HEK293 (cell line): ENCODE results near the gene COL6A1.
"Not testable (repeated sequence)": the region's sequence is repeated elsewhere in the genome, so short reads cannot be mapped to it uniquely, and the experiment has no call there.

Experiments
- CTCF ChIA-PET: fragments of 350-600 bp; formaldehyde crosslinking; extraction: SDS; loops from one replicate; lab custom pipeline; 2021; ENCODE audit warnings: antibody characterized with exemption; lab: Yijun Ruan, JAX
- POLR2A ChIA-PET: fragments of 300-600 bp; formaldehyde crosslinking; extraction: SDS; loops from one replicate; lab custom pipeline; 2020; ENCODE audit warnings: antibody characterized with exemption, inconsistent platforms; lab: Yijun Ruan, JAX
- H3K27ac ChIP-seq: fragments of 200-500 bp; sonication (Bioruptor generic); 2 replicates; pipeline ENCODE4 v1.5.1; 2014; ENCODE audit warnings: low read depth, low read length, control low read depth, inconsistent platforms; ENCODE audit errors: extremely low read depth
- H3K36me3 ChIP-seq, 2 experiments: fragments of 200-500 bp in 1 of 2; sonication (Bioruptor generic) in 1 of 2; 1 replicate in 1 of 2; 2 replicates in 1 of 2; pipeline ENCODE4 v1.5.1; 2014 to 2017; ENCODE audit warnings: inconsistent platforms in 2 of 2, low read length in 2 of 2; ENCODE audit not compliant: control insufficient read depth in 2 of 2, insufficient read depth in 1 of 2
- H3K4me1 ChIP-seq: fragments of 200-500 bp; sonication (Bioruptor generic); 2 replicates; pipeline ENCODE4 v1.5.1; 2014; ENCODE audit warnings: mild to moderate bottlenecking, low read length, inconsistent platforms; ENCODE audit not compliant: control insufficient read depth, insufficient read depth
- H3K4me3 ChIP-seq: 2 replicates; pipeline ENCODE4 v1.5.1; 2011; ENCODE audit warnings: low read depth, mild to moderate bottlenecking, control low read depth, low read length, moderate library complexity
- H3K9me3 ChIP-seq: fragments of 200-500 bp; sonication (Bioruptor generic); 2 replicates; pipeline ENCODE4 v1.5.1; 2014; ENCODE audit warnings: low read depth, low read length, inconsistent platforms; ENCODE audit not compliant: control insufficient read depth, insufficient read depth
- KLF10 ChIP-seq: fragments of 450-650 bp; IDR thresholded peaks from 2 replicates; pipeline ENCODE4 v1.5.1; 2018; ENCODE audit warnings: missing biosample characterization, mild to moderate bottlenecking, missing genetic modification characterization
- MEIS1 ChIP-seq: sonication (generic); formaldehyde crosslinking; IDR thresholded peaks from 2 replicates; pipeline ENCODE4 v1.8.1; 2022; ENCODE audit warnings: missing genetic modification reagents, mild to moderate bottlenecking, borderline replicate concordance
- PATZ1 ChIP-seq: fragments of 450-650 bp; formaldehyde crosslinking; IDR thresholded peaks from 2 replicates; pipeline ENCODE4 v1.5.1; 2016; ENCODE audit warnings: missing biosample characterization, missing genetic modification characterization
- ZNF10 ChIP-seq: fragments of 450-650 bp; formaldehyde crosslinking; IDR thresholded peaks from 2 replicates; pipeline ENCODE4 v1.5.1; 2017; ENCODE audit warnings: missing biosample characterization, missing genetic modification characterization
- ZNF146 ChIP-seq: fragments of 450-650 bp; formaldehyde crosslinking; IDR thresholded peaks from 2 replicates; pipeline ENCODE4 v1.5.1; 2016; ENCODE audit warnings: missing biosample characterization, missing genetic modification characterization
- ZNF2 ChIP-seq: fragments of 450-650 bp; formaldehyde crosslinking; IDR thresholded peaks from 2 replicates; pipeline ENCODE4 v1.5.1; 2016; ENCODE audit warnings: missing biosample characterization, missing genetic modification characterization
- ZNF202 ChIP-seq: fragments of 450-650 bp; formaldehyde crosslinking; IDR thresholded peaks from 2 replicates; pipeline ENCODE4 v1.5.1; 2016; ENCODE audit warnings: missing biosample characterization, missing genetic modification characterization, borderline replicate concordance
- ZNF23 ChIP-seq: fragments of 450-650 bp; formaldehyde crosslinking; IDR thresholded peaks from 2 replicates; pipeline ENCODE4 v1.5.1; 2016; ENCODE audit warnings: missing biosample characterization, missing genetic modification characterization, borderline replicate concordance
- ZNF335 ChIP-seq: fragments of 450-650 bp; formaldehyde crosslinking; conservative IDR thresholded peaks from 2 replicates; pipeline ENCODE4 v1.5.1; 2016; ENCODE audit warnings: missing biosample characterization, missing genetic modification characterization
- ZNF529 ChIP-seq: fragments of 450-650 bp; formaldehyde crosslinking; IDR thresholded peaks from 2 replicates; pipeline ENCODE4 v1.5.1; 2017; ENCODE audit warnings: missing genetic modification characterization, missing biosample characterization; ENCODE audit not compliant: insufficient replicate concordance
- ZNF560 ChIP-seq: fragments of 450-650 bp; formaldehyde crosslinking; IDR thresholded peaks from 2 replicates; pipeline ENCODE4 v1.5.1; 2017; ENCODE audit warnings: missing biosample characterization, missing genetic modification characterization, borderline replicate concordance
- ZNF571 ChIP-seq: fragments of 450-650 bp; formaldehyde crosslinking; IDR thresholded peaks from 2 replicates; pipeline ENCODE4 v1.5.0; 2017; ENCODE audit warnings: missing biosample characterization, missing genetic modification characterization
- ZNF585B ChIP-seq: fragments of 450-650 bp; formaldehyde crosslinking; IDR thresholded peaks from 2 replicates; pipeline ENCODE4 v1.5.1; 2016; ENCODE audit warnings: missing biosample characterization, missing genetic modification characterization
- TF ChIP-seq, protein P1 (sequence below): fragments of 450-650 bp; formaldehyde crosslinking; IDR thresholded peaks from 2 replicates; pipeline ENCODE4 v1.5.1; 2016; ENCODE audit warnings: missing biosample characterization, missing genetic modification characterization
- TF ChIP-seq, protein P2 (sequence below): fragments of 450-650 bp; formaldehyde crosslinking; IDR thresholded peaks from 2 replicates; pipeline ENCODE4 v1.5.0; 2017; ENCODE audit warnings: missing biosample characterization, missing genetic modification characterization, borderline replicate concordance
- TF ChIP-seq, protein P3 (sequence below): fragments of 450-650 bp; formaldehyde crosslinking; IDR thresholded peaks from 2 replicates; pipeline ENCODE4 v1.5.1; 2016; ENCODE audit warnings: missing biosample characterization, missing genetic modification characterization

The COL6A1 gene

DNA sequence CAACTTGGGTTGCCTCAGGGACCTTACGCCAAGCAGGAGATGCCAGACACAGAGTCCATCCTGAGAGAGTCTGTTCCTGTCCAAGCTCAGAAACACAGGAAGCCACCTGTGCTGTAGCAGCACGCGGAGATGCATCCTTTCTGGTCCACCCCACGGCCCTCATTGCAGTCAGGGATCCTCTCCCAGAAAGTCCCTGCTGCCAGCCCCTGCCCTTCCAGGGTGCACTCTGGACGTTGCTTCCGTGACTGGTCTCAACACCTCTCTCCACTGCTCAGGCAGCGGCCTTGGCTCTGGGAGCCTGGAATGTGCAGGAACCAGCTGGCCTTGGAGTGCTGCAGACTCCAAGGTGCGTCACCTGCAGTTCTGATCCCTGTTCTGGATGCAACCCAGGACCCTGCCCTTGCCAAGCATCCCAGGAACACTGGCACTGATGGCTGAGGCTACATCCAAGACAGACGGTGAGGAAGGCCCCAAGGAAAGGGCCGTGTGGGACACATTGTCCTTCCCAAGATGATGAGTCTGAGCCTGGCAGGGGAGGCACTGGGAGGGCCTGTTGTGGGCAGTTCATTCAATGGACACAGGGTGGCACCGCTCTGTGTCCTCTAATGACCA, 21.7 kb upstream of the COL6A1 start (continued):
- no peak for TF ChIP-seq ZNF23 (tag by site-specific recombination)

DNA sequence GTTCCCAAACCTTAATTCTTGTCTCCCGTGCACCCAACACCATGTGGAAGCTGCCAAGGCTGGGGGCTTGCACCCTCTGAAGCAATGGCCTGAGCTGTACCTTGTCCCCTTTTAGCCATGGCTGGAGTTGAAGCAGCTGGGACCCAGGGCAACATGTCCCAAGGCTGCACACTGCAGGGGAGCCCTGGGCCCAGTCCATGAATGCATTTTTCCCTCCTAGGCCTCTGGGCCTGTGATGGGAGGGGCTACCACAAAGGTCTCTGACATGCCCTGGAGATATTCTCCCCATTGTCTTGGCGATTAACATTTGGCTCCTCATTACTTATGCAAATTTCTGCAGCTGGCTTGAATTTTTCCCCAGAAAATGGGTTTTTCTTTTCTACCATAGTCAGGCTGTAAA, 20.2 kb upstream of the COL6A1 start:
- H3K36me3 ChIP-seq, CTCF ChIA-PET, H3K9me3 ChIP-seq, H3K4me1 ChIP-seq, H3K27ac ChIP-seq, H3K4me3 ChIP-seq, POLR2A ChIA-PET: not testable (repeated sequence)
- peak; percentile 96 for TF ChIP-seq ZNF585B (tag by site-specific recombination)

GRCh38 chr21:45962531-45963231, 18.9 kb upstream of the COL6A1 start:
- no peak overlapping the region for H3K4me3 ChIP-seq
- H3K9me3 ChIP-seq, result no peaks in the 10 kb centered on the region; the same call in 1 of the 2 replicates
- POLR2A ChIA-PET, result no interaction called here
- TF ChIP-seq ZNF2 (tag by site-specific recombination) (no peak), ZNF571 (no peak), ZNF146 (tag by site-specific recombination) (no peak), ZNF202 (tag by site-specific recombination) (no peak), PATZ1 (no peak), KLF10 (tag by site-specific recombination) (no peak), ZNF529 (tag by site-specific recombination) (no peak), MEIS1 (CRISPR knock-in tag) (no peak), ZNF10 (tag by site-specific recombination) (no peak), ZNF335 (tag by site-specific recombination) (no peak), ZNF560 (tag by site-specific recombination) (no peak)
- TF ChIP-seq, protein P1, sequence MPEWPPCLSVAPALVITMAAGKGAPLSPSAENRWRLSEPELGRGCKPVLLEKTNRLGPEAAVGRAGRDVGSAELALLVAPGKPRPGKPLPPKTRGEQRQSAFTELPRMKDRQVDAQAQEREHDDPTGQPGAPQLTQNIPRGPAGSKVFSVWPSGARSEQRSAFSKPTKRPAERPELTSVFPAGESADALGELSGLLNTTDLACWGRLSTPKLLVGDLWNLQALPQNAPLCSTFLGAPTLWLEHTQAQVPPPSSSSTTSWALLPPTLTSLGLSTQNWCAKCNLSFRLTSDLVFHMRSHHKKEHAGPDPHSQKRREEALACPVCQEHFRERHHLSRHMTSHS, result no peak
- TF ChIP-seq, protein P2, sequence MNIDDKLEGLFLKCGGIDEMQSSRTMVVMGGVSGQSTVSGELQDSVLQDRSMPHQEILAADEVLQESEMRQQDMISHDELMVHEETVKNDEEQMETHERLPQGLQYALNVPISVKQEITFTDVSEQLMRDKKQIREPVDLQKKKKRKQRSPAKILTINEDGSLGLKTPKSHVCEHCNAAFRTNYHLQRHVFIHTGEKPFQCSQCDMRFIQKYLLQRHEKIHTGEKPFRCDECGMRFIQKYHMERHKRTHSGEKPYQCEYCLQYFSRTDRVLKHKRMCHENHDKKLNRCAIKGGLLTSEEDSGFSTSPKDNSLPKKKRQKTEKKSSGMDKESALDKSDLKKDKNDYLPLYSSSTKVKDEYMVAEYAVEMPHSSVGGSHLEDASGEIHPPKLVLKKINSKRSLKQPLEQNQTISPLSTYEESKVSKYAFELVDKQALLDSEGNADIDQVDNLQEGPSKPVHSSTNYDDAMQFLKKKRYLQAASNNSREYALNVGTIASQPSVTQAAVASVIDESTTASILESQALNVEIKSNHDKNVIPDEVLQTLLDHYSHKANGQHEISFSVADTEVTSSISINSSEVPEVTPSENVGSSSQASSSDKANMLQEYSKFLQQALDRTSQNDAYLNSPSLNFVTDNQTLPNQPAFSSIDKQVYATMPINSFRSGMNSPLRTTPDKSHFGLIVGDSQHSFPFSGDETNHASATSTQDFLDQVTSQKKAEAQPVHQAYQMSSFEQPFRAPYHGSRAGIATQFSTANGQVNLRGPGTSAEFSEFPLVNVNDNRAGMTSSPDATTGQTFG (tag by site-specific recombination), result no peak
- TF ChIP-seq, protein P3, sequence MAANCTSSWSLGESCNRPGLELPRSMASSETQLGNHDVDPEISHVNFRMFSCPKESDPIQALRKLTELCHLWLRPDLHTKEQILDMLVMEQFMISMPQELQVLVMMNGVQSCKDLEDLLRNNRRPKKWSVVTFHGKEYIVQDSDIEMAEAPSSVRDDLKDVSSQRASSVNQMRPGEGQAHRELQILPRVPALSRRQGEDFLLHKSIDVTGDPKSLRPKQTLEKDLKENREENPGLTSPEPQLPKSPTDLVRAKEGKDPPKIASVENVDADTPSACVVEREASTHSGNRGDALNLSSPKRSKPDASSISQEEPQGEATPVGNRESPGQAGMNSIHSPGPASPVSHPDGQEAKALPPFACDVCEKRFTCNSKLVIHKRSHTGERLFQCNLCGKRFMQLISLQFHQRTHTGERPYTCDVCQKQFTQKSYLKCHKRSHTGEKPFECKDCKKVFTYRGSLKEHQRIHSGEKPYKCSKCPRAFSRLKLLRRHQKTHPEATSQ (tag by site-specific recombination), result no peak
- CTCF ChIA-PET, result interaction anchor here (0.7 to 3.5 kb wide), 2 partner anchors 10 to 538 kb away, joined by 4 to 14 read pairs; no protein-coding TSS in a partner anchor
- no peaks in the 10 kb centered on the region for H3K36me3 ChIP-seq
- H3K27ac ChIP-seq, result no peak overlapping the region
- H3K4me1 ChIP-seq, result no peaks in the 10 kb centered on the region
